ENCODE data around the gene MEGF11. TPM values are rescaled to one million over a fixed set of nuclear protein-coding genes. Genes with fewer than 3 reads are reported as not detected.

The MEGF11 gene
- polyA plus RNA-seq, 12 donors: 0.12 to 1.6 (median 0.60) TPM; not detected in 2

DNA sequence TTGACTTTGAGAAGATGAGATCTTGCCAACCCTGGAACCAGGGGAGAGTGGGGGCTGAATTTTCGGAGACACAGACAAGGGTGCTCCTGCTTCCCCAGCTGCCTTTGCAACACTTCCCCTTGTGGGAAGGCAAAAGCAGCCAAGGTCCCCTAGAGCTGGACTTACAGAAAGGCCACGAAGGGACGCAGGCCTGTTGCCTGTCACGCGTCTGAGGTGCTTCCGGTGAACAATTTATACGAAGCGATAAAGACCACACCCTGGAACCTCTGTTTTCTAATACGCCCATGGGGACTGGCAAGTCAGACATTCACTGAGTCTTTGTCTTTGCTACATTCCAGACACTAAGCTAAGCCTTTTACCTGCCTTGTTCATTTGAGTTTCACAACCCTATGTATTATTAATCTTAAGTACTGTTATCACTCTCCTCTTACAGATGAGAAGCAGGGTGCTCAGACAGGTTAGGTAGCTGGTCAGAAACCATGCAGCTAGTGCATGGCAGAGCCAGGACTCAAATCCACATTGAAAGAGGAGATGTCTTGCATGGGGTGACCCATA, 13.2 kb downstream of the MEGF11 start:
- DNase-seq: no peak

DNA sequence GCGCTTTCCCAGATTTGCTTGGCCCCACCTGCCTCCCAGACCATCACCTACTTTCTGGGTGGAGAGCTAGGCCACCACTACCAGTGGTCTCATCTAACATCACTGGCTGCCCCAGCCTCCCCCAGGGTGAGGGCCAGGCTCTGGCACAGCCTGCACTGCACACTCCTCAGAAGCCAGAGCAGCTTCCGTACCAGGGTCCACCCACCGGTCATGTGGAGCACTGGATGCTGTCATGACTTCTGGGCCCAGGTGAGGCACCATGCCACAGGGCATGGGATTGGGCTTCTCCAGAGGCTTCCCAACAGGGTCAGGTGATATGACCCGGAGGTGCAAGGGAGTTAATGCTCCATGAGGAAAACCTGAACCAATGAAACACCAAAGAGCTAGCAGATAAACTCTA, 14.0 kb downstream of the MEGF11 start:
- no peak for DNase-seq

DNA sequence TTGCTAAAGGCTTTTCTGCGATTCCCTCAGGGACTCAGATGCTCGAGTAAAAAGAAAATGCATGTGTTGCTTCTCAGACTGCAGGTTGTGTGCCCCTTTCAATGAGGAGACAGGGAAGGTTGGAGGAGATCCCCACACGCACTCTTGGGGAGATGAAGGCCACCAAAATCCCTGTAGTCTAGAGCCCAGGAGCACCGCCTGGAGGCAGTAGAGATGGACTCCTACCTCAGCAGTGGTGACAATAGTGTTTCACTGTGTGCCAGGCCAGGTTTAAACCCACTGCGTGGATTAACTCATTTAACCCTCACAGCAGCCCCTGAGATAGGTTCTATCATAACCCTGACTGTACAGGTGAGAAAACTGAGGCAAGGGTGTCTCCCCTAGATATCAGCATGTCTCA, 15.2 kb downstream of the MEGF11 start:
- no peak for DNase-seq

DNA sequence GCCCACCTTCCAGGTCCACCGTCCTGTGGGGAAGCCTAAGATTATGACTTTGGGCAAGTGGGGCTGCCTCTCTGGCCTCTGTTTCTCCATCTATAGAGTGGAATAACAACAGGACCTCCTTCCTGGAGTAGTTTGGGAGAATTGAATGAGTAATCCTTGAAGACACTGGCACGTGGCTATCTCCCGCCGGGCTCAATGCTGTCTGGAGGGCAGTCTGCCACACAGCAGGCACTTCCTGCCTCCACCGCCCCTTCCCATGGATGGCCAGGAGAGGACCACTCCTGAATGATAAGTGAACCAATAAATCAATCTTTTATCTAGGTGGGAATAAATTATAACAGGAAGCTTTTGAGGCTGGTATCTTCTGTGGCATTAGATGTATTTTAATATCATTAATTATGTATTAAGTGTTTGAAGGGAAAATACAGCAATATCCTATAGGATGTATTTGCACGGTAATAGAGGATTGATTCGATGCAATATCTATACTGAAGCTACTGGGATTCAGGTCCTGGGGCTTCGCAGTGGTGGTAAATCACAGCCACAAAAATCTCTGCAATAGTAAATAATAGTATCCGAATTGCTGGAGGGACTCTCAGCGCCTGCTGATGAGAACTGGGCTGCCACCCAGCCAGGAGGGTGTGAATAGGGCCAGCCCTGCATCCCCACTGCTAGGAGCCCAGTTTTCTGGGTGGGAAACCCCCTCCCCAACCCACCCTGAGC, 15.9 kb downstream of the MEGF11 start:
- DNase-seq: no peak

DNA sequence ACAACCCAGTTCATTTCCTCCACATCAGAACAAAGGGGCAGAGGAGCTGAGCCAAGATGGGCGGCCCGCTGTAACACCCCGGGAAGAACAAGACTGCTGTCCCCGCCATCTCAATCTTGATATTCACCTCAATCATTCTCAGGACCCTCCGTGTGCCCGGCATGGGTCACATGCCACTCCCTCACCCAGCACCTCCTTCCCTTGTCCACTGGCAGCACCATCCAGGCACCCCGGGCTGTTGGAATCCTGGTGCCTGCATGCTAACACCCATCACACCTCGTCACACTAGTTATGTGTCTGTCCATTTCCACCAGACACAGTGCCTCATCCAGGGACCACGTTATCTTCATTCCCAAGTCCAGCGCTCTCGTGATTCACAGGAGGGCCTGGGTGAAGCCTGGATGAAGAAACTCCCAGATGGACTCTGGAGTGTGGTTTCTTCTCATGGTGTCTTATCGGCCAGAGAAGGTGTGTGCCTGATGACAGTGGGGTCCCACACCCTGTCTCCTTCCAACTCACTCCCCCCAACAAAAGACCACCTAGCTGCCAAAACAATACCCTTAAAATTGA, 16.7 kb downstream of the MEGF11 start:
- no peak for DNase-seq

DNA sequence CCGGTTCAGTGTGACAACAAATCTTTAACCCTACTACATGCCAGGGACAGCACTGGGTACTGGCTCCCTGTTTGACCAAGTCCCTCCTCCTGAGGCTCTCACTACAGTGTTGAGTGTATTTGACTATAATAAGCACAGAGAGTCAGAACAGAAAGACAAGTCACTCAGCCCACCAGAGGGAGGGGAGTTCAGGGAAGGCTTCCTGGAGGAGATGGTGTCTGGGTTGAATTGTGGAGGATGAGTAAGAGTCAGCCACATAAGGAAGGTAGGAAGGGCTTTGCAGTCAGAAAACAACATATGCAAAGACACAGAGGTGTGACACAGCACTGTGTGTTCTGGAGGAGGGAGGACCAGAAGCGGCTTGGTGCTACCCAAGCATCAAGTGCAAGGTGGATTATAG, 17.7 kb downstream of the MEGF11 start:
- no peak for DNase-seq

DNA sequence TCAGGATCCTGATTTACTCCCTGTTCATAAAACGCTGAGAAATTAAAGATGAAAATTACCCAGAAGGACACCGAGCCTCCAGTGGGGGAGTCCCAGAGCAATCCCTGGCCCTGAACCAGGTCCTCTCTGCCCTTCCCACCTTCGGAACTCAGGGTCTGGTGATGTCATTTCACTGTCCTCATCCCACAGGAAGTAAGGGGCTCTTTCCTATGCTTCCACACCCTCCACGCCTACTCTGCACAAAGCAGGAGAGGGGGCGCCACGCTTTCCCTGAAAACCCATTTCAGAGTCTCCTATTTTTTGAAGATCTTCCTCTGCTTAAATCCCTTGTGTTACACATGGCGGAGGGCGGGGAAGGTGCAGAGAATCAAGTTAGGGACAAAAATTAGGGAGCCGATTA, 18.8 kb downstream of the MEGF11 start:
- no peak for DNase-seq

DNA sequence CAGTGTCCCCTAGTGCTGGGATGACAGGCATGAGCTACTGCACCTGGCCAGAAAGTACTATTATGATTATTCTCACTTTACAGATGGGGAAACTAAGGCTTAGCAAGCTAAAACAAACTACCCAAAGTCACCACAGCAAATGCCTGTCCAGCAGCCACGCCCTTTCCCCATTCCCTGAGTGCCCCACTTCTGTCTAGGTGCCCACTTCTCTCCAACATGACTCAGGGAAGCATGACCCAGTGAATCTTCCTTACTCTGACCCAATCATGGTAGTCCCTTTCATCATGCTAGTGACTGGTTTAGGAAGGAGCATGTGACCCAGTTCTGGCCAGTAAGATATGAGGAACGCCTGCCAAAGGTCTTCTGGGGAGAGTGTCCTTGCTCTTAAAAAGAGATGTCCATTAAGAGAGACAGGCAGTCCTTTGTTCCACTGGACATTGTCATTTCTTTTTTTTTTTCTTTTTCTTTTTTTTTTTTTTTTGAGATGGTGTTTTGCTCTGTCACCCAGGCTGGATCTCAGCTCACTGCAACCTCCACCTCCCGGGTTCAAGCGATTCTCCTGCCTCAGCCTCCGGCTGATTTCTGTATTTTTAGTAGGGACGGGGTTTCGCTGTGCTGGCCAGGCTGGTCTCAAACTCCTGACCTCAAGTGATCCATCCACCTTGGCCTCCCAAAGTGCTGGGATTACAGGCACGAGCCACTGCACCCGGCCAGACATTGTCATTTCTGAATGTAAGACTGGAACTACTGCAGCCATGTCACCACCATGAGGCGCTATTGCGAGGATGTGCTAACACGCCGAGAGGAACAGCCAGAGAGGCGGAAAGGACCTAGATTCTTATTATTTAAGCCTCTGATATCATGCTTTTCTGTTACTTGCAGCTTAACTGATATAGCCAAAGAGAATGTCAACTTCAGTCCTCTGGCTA, 19.8 kb downstream of the MEGF11 start:
- no peak for DNase-seq

DNA sequence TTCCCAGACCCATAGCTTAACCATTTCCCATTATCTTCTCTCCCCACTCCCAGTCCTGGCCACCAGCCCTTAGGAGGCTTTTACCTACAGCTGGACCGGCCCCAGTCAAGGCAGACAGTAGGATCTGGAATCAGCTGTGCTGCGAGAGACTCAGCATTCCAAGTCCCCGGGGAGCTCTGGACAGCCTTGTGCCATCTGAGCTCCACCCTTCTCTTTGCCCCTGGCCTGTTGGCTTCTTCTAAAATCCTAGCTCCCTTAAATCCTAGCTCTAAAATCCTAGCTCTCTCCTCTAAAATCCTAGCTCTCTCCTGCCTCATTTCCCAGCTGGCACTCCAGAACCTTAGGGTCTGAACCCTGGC, 21.3 kb downstream of the MEGF11 start:
- no peak for DNase-seq

DNA sequence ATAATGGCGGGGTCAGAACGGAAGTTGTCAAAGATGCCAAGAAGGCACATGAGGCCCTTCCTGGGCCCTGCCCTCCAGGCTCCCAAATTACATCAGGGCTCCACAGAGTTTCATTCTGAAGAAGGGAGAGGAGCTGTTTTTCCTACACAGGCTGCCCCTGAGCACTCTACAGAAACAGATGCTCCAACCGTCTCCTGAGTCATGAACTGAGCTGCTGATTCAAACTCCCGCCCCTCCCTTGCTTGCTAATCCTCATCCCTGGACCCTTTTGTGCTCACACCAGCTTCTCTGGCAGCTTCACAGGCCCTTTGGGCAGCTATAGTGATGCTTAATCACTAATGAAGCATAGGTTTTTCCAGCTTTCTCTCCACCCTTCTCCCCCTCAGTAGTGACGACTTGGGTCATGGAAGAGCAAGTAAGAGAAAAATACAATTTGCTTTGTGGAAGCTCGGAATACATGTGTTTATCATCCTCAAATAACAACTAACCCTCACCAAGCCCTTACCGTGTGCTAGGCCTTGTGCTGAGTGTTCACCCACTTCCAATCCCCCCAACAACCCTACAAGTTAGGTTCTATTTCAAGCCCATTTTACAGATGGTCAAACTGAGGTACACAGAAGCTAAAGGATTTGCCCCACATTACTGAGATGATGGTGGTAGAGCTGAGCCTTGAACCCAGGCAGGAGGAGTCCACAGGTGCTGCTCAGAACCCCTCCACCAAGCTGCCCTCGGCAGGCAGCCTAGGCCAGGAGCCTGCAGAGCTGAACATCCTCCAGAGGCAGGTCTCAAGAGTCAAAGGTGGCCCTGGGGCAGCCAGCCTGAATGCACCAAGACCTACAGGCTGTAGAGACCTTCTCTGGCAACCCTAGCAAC, 21.9 kb downstream of the MEGF11 start:
- no peak for DNase-seq

DNA sequence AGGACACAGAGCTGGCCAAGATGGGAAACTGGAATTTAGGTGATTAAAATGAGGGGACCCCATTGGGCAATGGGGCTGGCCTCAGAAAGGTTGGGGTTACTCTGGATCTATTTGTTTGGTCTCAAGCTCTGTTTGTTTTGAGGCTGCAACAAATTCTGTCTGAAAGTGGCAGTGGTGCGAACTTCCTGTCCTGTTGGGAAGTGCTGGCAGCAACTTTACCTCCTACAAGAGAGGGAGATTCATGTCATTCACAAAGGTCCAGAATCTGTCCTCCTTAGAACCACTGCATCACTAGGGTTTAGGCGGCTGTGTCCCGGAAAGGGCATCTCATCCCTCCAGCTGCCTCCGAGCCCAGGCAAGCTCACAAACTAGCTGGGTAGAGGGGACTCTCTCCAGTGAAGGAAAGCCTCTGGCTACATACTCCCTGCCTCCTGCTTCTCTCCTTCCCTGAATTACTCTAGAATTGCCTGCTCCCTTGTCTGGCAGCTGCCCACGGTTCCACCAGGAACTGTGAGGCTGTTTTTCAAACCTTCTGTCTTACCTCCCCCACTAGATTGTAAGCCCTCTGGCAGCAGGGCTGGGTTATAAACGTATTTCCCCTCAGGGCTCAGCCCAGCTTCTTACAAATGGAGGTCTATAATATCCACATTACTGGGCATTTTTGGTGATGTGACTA, 23.6 kb downstream of the MEGF11 start:
- DNase-seq: no peak

DNA sequence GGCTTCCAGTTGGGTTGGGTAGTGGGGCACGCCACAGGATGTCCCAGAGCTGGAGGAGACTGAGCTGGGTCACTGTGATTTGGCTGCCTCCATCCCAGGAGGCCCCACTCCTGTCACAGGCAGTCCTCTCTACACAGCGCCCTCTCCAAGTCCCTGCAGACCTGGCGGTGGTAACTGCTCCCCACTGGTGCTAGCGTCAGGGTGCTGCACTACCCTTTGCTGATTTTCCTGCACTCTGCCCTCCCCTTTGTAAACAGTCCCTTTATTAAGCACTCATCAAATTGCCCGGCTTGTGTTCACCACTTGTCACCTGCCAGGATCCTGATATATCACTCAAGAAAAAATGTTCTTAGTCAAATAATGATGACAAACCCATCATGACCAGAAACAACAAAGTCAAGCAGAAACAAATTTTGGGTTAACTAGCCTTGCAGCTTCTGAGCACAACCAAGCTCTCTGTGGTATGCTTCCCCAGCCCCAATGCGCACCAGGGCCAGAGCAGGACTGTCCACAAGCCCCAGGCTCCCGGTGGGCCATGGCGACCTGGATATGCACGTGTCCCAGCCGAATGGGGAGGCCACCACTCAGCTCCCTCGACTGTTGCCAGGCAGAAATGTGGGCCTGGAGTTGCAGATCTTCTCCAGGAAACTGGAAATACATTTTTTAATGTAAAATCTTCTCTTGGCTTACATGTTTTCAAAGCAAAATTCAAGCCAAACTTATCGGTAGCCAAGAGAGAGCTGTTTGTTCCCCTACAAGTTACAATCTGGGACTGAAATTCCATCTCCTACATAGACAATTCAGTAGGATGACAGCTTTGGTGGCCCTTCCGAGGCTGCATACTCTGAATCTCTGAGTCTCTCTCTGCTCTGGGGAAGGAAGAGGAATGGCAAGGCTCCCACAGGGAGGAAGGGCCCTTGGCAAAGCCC, 24.5 kb downstream of the MEGF11 start:
- DNase-seq: no peak

DNA sequence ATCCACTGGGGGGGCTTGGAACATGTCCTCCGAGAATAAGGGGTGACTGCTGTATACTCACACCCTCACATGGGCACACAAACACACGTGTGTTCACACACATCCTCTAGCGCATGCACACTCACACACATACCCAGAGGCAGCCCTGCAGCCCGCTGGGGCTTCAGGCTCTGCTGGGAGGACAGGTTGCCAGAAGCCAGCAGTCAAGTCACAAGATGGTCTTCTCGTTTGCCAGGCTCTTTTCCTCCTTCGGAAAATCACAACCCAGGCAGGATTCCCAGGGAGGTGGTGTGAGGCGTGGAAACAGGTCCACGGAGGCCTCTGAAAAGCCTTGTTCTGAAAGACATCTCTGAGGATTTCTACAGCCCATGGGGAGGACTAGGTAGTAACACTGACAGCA, 26.8 kb downstream of the MEGF11 start:
- DNase-seq: no peak

DNA sequence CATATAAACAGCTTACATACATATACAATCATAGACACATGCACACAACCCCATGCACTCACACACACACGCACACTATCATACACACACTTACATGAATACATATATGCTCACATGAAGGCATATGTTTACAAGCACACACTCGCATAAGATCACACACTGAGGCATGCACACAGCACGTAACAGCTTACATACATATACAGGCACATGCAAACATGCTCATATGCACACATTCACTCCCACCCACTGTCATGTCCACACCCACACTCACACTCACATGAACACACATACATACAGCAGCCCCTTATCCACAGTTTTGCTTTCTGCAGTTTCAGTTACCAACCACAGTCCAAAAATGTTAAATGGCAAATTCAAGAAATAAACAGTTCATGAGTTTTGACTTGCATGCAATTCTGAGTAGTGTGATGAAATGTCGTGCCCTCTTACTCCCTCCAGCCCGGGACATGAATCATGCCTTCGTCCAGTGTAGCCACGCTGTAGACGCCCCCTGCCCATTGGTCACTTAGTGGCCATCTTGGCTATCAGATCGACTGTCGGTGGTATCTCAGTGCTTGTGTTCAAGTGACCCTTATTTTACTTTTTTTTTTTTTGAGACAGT, 27.8 kb downstream of the MEGF11 start:
- no peak for DNase-seq

DNA sequence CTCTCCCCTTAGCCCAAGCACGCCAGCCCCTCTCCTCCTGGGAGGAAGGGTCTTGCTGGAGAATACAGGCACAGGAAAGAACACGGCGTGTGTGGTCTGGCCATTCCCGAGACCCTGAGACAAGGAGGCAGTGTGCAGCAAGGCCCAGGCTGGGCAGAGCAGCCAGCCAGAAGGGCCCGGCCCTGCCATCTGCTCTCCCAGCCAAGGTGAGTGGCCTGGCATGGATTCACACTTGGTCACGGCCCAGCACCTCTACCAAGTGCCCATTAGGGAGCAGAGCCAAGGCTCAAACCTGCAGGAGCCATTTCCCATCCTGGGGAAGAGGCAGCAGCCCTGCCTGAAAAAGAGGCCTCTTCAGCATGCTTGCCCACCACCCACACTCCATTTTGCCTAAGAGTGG, 28.6 kb downstream of the MEGF11 start:
- no peak for DNase-seq

DNA sequence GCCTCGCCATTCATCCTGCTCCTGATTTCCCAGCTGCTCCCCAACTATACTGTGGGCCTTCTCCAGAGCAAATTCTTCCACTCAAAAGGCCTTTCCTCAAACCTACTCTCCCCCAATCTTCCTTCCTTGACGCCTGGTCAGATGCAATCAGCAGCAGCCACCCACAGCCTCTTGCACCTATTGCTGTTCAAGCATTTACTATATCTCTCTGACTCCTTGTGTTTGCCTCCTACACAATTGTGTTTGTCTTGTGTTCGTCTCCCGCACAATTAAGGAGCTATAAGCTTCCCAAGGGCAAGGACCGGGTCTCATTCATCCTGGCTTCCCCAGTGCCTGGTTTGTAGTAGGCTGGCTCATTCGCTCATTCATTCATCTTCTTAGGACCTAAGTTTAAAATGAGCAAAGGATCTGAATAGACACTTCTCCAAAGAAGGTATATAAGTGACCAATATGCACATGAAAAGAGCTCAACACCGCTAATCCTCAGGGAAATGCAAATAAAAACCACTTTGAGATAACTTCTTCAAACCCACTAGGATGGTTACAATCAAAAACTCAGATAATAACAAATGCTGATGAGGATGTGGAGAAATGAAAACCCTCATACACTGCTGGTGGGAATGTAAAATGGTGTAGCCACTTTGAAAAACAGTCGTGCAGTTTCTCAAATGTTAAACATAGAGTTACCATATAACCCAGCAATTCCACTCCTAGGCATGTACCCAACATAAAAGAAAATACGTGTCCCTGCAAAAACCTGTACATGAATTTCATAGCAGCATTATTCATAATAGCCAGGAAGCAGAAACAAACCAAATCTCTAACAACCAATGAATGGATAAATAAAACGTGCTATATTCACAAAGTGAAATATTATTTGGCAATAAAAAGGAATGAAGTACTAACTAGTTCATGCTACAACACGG, 31.0 kb downstream of the MEGF11 start:
- DNase-seq: no peak

DNA sequence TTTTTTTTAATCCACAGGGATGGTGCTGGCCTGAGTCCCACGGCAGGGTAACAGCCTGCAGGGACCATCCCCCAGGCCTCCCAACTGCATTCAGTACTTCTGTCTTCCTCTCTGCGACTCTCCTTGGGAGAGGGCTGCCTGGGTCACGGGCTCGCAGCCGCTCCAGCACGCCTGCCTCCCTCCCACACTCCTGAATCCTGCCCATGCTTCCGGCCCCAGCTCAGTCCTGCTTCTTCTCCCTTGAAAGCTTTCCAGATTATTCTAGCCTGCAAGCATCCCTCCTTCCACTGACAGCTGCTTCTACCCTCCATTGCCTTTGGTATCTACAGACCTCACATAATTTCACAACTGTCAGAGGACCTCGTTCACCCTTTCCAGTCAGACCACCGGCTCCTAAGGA, 32.4 kb downstream of the MEGF11 start:
- peak; percentile 16 for DNase-seq

DNA sequence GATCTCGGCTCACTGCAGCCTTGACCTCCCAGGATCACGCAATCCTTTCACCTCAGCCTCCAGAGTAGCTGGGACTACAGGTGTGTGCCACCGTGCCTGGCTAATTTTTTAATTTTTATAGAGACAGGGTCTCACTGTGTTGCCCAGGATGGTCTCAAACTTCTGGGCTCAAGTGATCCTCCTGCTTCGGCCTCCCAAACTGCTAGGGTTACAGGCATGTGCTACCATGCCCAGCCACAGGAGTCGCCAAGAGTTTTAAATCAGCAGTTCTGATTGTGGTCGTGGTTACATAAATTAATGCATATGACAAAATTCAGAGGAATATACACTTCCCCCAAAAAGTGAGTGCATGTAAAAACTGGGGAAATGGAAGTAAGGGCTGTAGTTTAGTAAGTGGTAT, 32.9 kb downstream of the MEGF11 start:
- no peak for DNase-seq

Measured in muscle of arm (tissue), 12 donors.